Measurements from ENCODE around the gene LHFPL3. TPM values are rescaled to one million over a fixed set of nuclear protein-coding genes. Genes with fewer than 3 reads are reported as not detected.
"Not testable (repeated sequence)": the region's sequence is repeated elsewhere in the genome, so short reads cannot be mapped to it uniquely, and the experiment has no call there.

LHFPL3 gene
- not detected for polyA plus RNA-seq (2013, experiment 1 of 2; ENCODE audit: insufficient read length)
- not detected for polyA plus RNA-seq (2013, experiment 2 of 2; ENCODE audit: insufficient read length)

GRCh38 chr7:104328296-104328969 lies at the start of gene LHFPL3:
LHFPL3 (plus strand) TSS chr7:104328603.
- peak; percentile 17 for DNase-seq

GRCh38 chr7:104281685-104282084 lies 46.7 kb upstream of the LHFPL3 start:
- DNase-seq = not testable (repeated sequence)

- no peak for DNase-seq
Measured at GRCh38 chr7:104286839-104287238, 41.6 kb upstream of the LHFPL3 start.

DNA sequence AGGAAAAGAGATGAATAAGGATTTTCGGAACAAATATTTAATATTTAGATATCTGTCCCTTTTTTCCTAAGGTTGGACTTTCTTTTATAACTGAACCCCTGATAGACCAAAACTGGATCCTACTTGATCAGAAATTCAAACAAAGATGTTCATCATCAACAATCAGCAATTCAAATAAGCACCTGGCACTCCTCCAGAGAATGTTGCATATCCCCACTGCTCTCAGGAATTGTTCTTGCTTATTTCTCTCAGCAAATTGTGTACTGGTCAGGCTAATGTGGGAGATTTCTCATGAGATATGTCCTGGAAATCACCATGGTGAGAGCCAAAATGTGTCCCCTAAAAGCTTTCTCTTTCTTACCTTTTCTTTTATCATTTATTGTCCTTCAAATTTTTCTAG lies 40.3 kb upstream of the LHFPL3 start:
- DNase-seq = no peak

GRCh38 chr7:104294291-104294690 lies 34.1 kb upstream of the LHFPL3 start:
- no peak for DNase-seq

DNA sequence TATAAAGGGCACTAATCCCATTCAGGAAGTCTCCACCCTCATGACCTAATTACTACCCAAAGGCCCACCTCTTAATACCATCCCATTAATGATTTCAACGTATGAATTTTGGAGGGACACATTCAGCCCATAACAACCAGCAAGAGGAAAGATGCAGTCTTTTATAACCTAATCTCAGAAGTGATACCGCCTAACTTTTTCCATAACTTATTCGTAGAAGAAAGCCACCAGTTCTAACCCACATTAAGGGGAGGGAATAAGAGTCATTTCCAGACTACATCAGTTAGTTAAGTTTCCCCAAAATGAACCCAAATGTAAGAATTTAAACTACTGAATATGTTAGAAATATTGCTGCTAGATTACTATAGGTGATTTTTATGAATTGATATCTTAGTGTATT lies 32.1 kb upstream of the LHFPL3 start:
- DNase-seq = no peak

DNA sequence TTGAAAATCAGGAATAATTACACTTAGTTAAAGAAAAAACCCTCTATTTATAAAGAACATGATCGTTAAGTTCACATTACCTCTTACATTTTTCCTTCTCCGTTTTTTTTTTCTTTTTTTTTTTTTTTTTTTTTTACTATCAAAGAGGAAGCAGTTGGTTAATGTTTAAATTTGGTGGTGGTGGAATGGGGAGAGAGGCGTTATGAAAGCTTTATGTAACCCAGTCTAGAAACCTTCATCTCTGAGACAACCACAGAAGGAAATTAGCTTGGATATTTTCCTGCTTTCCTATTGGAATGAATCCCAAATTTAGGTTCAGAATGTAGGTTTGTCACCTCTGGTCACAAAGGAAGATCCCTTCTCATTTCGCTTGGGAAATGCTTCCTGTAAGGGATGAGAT lies 31.5 kb upstream of the LHFPL3 start:
- no peak for DNase-seq

GRCh38 chr7:104299323-104299722 lies 29.1 kb upstream of the LHFPL3 start:
- DNase-seq = no peak

DNA sequence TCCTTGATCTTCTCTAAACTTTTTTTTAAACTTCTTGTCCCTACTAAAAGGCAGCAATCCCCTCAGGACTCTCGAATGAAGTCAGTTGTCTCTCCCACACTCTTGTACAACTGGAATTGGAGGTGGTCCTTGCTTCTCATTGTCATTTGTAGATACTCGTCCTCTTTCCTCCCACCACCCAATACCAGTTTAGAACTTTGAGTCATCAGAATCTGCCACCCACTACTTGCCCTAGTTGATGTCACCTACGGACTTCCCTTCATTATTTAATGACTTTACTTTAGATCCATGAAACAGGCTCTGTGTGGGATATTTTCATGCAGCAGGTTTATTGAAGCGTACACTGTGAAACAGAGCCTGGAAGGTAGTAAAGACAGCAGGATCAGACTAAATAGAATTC lies 28.6 kb upstream of the LHFPL3 start:
- DNase-seq = no peak

GRCh38 chr7:104306793-104307192 lies 21.6 kb upstream of the LHFPL3 start:
- DNase-seq = no peak

- DNase-seq = no peak
Measured at GRCh38 chr7:104317948-104318629, 10.3 kb upstream of the LHFPL3 start.

DNA sequence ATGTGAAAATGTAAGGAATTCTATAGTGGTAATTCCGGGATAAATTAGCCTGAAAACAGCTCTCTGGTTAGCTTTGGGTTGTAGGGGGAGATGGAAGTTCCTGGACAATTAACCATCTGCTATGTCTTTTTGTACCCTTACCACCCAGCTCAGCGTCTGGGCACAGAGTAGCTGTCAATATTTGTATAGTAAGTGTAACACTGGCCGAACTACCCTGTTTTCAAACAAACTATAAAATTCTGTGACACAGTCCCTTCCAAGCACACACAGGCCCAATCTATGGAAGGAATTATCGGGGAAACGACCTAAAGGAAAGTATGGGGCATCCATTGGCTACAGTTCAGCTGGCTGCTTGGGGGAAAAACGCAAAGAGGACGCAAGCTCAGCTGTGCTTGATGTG lies 869 bp upstream of the LHFPL3 start:
- no peak for DNase-seq

GRCh38 chr7:104327938-104328295 lies 486 bp upstream of the LHFPL3 start:
- DNase-seq = no peak

GRCh38 chr7:104328970-104329825 lies 795 bp downstream of the LHFPL3 start:
- no peak for DNase-seq

DNA sequence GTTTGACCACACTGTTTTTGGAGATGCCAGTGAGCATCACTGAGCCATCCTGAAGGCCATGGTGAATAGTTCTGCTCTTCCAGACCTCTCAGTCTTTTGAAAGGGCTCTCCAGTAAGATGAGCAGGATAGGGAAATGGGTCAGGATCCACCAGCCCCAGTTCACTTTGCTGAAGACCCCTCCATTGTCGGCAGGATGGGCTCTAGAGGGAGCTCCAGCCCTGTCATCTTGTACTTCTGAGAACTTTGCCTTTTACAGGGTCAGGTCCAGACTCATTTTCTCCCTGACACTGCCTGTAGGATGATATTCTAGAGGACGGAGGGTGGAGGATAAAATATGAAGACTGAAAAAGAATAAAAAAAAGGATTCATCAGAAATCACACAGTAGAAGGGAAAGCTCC lies 13.1 kb downstream of the LHFPL3 start:
- no peak for DNase-seq

DNA sequence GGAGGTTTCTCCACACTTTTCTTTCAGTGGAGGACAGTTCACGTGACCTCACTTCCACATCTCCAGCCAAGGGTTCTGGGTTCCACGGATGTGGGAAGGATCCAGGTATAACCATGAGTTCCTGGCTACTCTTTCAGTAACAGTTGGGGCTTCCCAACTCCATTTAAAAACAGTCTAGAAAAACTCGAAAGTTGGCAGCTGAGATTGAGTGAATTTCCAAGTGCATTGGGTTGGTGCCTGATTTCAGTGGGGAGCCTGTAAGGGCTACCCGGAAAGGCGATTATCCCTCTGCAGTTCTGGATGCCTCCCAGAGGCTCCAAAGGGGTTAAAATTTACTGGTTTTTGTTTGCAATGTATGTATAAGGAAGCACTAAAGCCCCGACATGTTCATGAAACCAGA lies 24.3 kb downstream of the LHFPL3 start:
- DNase-seq = no peak

DNA sequence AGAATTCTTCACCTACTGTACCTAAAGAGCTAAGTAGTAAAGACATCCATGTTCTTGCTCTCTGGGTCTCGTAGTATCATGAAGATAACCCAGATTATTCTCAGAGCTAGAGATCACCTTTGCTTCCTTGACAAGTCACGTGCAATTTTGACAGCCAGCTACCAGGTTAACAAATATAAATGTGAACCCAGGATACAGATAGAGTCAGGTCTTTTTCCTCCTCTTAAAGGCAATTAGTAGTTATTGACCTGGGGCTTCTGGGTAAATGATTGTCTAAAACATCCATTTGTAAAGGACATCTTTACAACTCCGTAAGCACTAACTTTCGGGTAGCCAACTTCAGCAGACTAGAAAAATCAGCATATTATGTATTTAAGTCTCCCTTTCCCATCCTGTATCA lies 28.8 kb downstream of the LHFPL3 start:
- DNase-seq = no peak

DNA sequence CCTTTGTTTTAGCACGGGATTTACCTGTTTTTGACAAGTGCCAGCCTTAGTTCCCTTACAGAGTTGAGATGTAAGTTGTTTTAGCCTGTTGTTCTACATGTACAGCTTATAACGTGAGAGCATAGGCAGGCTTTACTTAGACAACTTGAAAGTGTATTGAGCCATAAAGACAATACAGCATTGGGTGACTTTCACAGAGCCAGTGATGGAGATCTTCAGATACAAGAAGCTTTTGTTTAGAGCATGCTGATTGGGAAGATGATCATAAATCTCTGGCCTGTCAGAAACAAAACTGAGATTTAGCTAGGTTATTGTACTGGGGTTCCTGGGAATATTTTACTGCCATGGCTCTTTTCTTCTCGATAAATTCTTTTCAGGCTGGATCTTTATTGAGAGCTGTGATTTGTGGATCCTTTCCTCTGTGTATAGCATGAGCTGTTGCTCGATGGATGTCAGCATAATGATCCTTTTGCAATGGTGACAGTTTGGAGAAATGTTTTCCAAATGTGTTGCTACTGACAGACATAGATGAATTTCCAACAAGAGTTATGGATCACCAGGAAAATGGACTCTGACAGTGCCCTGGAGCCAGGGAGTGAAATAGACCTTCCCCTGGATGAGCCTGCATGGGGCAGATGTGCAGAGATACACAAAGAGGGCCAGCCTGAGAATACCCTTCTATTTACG lies 30.2 kb downstream of the LHFPL3 start:
- DNase-seq = no peak

DNA sequence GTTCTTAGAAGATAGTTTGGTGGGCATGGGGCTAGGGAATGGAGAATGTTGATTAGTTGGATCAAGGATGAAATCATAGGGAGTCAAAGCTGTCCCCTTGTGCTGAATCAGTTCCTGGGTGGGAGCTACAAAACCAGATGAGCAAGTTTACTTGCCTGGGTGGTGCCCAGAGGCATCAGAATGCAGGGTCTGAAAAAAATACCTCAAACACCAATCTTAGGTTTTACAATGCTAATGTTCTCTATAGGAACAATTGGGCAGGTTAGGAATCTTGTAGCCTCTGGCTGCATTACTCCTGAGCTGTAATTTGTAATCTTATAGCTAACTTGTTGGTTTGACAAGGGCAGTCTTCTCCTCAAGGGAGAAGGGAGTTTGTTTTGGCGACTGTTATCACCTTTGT lies 34.4 kb downstream of the LHFPL3 start:
- DNase-seq = no peak

- DNase-seq = no peak
Measured at GRCh38 chr7:104363355-104363754, 35.0 kb downstream of the LHFPL3 start.

DNA sequence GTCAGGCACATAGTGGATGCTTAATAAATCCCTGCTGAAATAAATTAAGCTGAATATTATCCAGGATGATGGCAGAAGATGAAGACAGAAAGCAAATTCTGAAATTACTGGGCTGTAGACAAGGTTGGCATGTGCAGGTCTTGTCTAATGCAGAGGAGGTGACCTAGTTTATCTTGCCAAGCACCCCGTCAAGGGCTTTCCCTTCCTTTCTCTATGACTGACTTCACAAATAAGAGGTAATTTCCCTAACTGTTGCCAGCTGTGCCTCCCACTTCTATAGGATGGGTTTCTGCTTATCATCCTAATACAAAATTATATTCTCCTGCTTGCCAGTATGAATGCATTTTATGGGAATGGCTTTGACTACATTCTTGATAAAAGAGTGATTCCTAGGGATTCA lies 38.0 kb downstream of the LHFPL3 start:
- DNase-seq = no peak

DNA sequence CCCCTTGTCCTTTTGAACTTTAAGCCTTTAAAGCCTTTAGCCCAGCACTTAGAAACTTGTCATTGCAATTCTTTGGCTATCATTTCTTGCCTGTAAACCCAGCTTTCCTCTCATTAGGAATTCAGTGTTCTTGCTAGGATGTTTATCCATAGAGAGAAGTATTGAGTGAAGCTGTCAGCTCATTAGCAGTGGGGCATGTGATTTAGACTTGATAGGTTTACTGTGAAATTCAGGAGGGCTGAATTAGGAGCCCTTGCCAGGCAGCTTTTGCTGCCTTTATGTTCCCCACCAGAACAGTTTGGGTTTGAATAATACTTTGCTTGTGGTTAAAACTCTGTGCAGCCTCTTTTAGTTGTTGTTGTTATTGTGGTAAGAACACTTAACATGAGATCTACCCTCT lies 39.5 kb downstream of the LHFPL3 start:
- DNase-seq = no peak
